Skeletal muscle tissue (tissue), 4 donors: ENCODE results near the gene TTYH2. TPM values are rescaled to one million over a fixed set of nuclear protein-coding genes. Genes with fewer than 3 reads are reported as not detected.
"Not testable (repeated sequence)": the region's sequence is repeated elsewhere in the genome, so short reads cannot be mapped to it uniquely, and the experiment has no call there.

Experiments
- H3K27ac ChIP-seq: one replicate; pipeline ENCODE4 v1.7.0; 2013; ENCODE audit warnings: mild to moderate bottlenecking, low read depth, low read length, inconsistent platforms
- H3K27me3 ChIP-seq, 3 donors: one replicate each; pipeline ENCODE4 v1.7.0; 2013; ENCODE audit warnings: low read length in 3 of 3; ENCODE audit not compliant: control insufficient read depth in 3 of 3, insufficient read depth in 3 of 3
- H3K36me3 ChIP-seq, 3 donors: one replicate each; pipeline ENCODE4 v1.7.0; 2013; ENCODE audit warnings: low read length in 3 of 3; ENCODE audit not compliant: control insufficient read depth in 3 of 3, insufficient read depth in 3 of 3
- H3K4me1 ChIP-seq, 3 donors: one replicate each; pipeline ENCODE4 v1.7.0; 2013; ENCODE audit warnings: low read length in 3 of 3, mild to moderate bottlenecking in 3 of 3; ENCODE audit not compliant: control insufficient read depth in 3 of 3, insufficient read depth in 3 of 3
- H3K4me3 ChIP-seq, 3 donors: one replicate each; pipeline ENCODE4 v1.7.0; 2013; ENCODE audit warnings: low read length in 3 of 3
- H3K9ac ChIP-seq, 3 donors: one replicate each; pipeline ENCODE4 v1.7.0; 2013; ENCODE audit warnings: low read length in 3 of 3, mild to moderate bottlenecking in 3 of 3, moderate library complexity in 2 of 3, low read depth in 1 of 3
- H3K9me3 ChIP-seq, 3 donors: one replicate each; pipeline ENCODE4 v1.7.0; 2013; ENCODE audit warnings: low read length in 3 of 3; ENCODE audit not compliant: control insufficient read depth in 3 of 3
- total RNA-seq: library from RNA; depleted of rRNA; stranded (reverse); fragments of >200 nt; gene quantifications from one replicate; pipeline ENCODE4 v1.2.3, GENCODE V29; 2014
- donor health status: Osteomylitis.

TTYH2 gene
- total RNA-seq, 1 donor from 2014 or later: 34.4 TPM

GRCh38 chr17:74277935-74278334, 64.6 kb downstream of the TTYH2 start:
- Histone ChIP-seq H3K27ac (no peak overlapping the region), H3K4me3 (no peak overlapping the region), H3K9ac (no peak overlapping the region), H3K27me3 (peaks cover 19 to 27% (median 24%) of the 10 kb centered on the region in 3 donors), H3K36me3 (no peaks in the 10 kb centered on the region), H3K4me1 (peaks cover 12 to 16% (median 13%) of the 10 kb centered on the region in 3 donors), H3K9me3 (no peaks in the 10 kb centered on the region)

DNA sequence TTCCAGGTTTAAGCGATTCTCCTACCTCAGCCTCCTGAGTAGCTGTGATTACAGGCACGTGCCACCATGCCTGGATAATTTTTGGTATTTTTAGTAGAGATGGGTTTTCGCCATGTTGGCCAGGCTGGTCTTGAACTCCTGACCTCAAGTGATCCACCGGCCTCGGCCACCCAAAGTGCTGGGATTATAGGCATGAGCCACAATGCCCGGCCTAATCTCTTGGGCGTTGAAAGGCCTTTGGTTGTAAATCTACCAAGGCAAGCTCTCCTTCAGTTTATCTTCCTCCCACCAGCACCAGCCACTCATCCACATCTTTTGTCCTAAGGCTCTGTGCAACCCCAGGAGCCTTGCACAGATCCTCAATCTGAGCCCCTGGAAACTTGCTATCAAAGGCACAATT, 66.2 kb downstream of the TTYH2 start:
- H3K9me3 ChIP-seq, H3K27ac ChIP-seq, H3K9ac ChIP-seq, H3K36me3 ChIP-seq, H3K4me3 ChIP-seq: not testable (repeated sequence)
- peaks cover 6 to 10% (median 8%) of the 10 kb centered on the region in 3 donors for H3K4me1 ChIP-seq
- peaks cover 7 to 18% (median 13%) of the 10 kb centered on the region in 3 donors for H3K27me3 ChIP-seq

DNA sequence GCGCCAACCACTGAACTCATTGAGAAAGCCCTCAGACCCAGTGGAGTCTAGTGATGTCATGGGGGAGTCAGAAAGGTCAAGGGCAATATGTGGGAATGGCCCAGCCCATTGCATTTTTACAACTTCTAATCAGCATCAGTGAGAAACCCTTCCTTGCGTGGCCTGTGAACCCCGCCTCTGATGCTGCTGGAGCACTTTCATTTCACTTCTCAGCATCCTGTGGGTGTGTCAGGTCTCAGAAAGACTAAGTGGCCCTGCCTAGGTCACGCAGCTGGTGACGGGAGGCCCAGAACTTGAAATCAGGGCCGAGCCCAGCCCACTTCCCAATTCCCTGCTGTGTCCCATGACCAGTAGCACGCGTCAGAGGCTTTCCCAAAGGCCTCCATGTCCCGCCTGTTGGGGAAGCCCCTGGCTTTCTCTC, 66.7 kb downstream of the TTYH2 start:
- Histone ChIP-seq H3K4me3 (no peak overlapping the region), H3K4me1 (peaks cover 6 to 9% (median 7%) of the 10 kb centered on the region in 3 donors), H3K9me3 (no peaks in the 10 kb centered on the region), H3K27me3 (peaks cover 3 to 18% (median 15%) of the 10 kb centered on the region in 3 donors), H3K27ac (no peak overlapping the region), H3K36me3 (no peaks in the 10 kb centered on the region), H3K9ac (no peak overlapping the region)

DNA sequence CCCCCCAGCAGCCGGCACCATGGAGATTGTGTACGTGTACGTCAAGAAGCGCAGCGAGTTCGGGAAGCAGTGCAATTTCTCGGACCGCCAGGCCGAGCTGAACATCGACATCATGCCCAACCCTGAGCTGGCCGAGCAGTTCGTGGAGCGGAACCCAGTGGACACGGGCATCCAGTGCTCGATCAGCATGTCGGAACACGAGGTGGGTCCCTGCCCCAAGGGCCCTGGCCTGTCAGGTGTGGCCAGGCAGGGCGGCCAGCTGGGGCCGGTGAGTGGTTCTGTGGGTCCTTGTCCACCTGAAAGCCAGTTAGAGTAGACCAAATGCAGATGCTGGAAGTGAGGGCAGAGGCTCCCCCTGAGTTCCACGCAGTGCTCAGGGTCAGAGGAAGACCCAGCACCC, 68.4 kb downstream of the TTYH2 start:
- Histone ChIP-seq H3K27me3 (peaks cover 0 to 15% (median 11%) of the 10 kb centered on the region in 3 donors), H3K4me3 (no peak overlapping the region), H3K9ac (no peak overlapping the region), H3K36me3 (no peaks in the 10 kb centered on the region), H3K4me1 (peaks cover 0 to 3% (median 0%) of the 10 kb centered on the region in 3 donors), H3K9me3 (no peaks in the 10 kb centered on the region), H3K27ac (no peak overlapping the region)

GRCh38 chr17:74282274-74282586, 68.9 kb downstream of the TTYH2 start:
- not testable (repeated sequence) for H3K27ac ChIP-seq, H3K4me3 ChIP-seq, H3K36me3 ChIP-seq, H3K4me1 ChIP-seq, H3K9ac ChIP-seq, H3K9me3 ChIP-seq
- H3K27me3 ChIP-seq: peaks cover 0 to 15% (median 10%) of the 10 kb centered on the region in 3 donors

DNA sequence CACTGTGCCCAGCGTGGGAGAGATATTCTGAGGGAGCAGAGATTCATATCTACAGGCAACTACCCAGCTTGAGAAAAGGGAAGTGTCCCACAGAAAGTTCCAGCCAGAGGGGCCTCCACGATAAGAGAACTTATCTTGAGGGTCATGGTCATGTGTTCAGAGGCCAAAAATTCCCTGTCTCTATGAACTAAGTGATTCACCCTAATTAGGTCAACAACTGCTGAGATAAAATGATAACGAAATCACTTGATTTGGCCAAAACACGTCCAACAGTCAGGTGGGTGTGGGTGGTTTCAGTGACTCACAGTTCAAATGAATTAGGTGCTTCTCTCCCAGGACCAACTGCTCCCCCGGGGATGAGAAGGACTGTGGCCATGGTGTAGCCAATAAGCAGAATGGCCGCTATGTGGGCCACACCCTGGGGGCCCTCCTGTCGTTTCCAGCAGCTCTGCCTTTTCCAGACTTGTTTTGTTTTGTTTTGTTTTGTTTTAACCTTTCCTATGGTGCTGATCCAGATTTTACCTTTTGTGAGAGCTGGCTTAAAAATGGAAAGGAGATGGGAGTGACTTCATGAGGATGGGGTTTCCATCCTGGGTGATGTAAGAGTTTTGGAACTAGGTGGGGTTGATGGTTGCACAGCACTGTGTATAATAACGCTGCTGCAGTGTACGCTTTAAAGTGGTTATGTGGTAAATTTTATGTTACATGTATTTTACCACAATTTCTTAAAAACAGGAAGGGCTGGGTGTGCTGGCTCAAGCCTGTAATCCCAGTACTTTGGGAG, 69.4 kb downstream of the TTYH2 start:
- H3K27ac ChIP-seq: no peak overlapping the region

DNA sequence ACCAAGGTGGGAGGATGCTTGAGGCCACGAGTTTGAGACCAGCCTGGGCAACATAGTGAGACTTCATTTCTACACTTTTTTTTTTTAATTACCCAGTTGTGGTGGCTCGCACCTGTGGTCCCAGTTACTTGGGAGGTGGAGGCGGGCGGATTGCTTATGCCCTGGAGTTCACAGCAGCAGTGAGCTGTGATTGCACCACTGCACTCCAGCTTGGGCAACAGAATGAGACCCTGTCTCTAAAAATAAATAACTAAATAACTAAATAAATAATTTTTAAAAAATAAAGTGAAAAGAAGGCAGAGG, 70.0 kb downstream of the TTYH2 start:
- H3K4me1 ChIP-seq: no peaks in the 10 kb centered on the region
- no peak overlapping the region for H3K27ac ChIP-seq
- no peaks in the 10 kb centered on the region for H3K9me3 ChIP-seq
- no peak overlapping the region for H3K9ac ChIP-seq
- no peaks in the 10 kb centered on the region for H3K36me3 ChIP-seq
- H3K27me3 ChIP-seq: peaks cover 0 to 15% (median 6%) of the 10 kb centered on the region in 3 donors
- no peak overlapping the region for H3K4me3 ChIP-seq

More for the DNA sequence above, 69.4 kb downstream of the TTYH2 start:
- Histone ChIP-seq H3K36me3 (no peaks in the 10 kb centered on the region), H3K4me3 (no peak overlapping the region), H3K9ac (no peak overlapping the region), H3K4me1 (no peaks in the 10 kb centered on the region), H3K9me3 (no peaks in the 10 kb centered on the region), H3K27me3 (peaks cover 0 to 15% (median 6%) of the 10 kb centered on the region in 3 donors)

GRCh38 chr17:74287031-74287602, 73.7 kb downstream of the TTYH2 start:
- Histone ChIP-seq H3K4me3 (no peak overlapping the region), H3K36me3 (no peaks in the 10 kb centered on the region), H3K27ac (no peak overlapping the region), H3K9ac (no peak overlapping the region), H3K4me1 (peaks cover 0 to 6% (median 0%) of the 10 kb centered on the region in 3 donors), H3K9me3 (no peaks in the 10 kb centered on the region), H3K27me3 (peaks cover 0 to 7% (median 6%) of the 10 kb centered on the region in 3 donors)

DNA sequence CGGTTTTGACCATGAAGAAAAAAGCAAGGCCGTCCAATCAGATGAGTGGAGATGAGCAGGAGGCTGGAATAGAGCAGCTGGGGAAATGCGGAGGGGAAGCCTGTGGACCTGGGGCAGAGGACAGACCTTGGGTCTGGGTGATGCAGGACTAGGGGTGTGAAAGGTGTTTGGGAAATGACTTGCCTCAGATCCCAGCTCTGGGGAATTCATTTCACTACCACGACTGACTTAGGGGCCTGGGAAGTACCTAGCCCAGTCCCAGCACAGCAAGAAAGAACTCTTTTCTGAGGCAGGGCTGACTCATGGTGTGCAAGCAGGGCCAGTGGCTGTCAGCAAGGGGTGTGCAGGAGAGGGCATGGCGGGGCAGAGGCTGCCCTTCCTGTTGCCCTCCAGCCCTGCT, 75.4 kb downstream of the TTYH2 start:
- no peaks in the 10 kb centered on the region for H3K36me3 ChIP-seq
- H3K27ac ChIP-seq: no peak overlapping the region
- no peak overlapping the region for H3K4me3 ChIP-seq
- no peaks in the 10 kb centered on the region for H3K9me3 ChIP-seq
- H3K9ac ChIP-seq: no peak overlapping the region
- H3K4me1 ChIP-seq: peaks cover 0 to 6% (median 0%) of the 10 kb centered on the region in 3 donors
- H3K27me3 ChIP-seq: peaks cover 0 to 7% (median 6%) of the 10 kb centered on the region in 3 donors

DNA sequence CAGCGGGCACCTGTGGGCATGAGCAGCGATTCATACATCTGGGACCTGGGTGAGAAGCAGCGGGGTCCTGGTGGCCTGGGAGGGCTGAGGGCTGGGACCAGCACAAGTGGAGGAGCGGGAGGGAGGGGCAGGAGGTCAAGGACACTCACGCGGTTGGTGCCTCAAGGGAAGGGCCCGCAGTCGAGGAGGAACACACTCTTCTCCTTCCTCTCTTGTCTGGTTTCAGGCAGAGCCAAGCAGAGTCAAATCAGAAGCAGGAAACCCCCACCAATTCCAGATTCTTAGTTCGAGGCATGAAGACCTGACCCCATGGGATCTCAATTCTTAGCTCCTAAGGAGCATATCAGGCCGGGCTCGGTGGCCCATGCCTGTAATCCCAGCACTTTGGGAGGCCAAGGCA, 76.3 kb downstream of the TTYH2 start:
- no peaks in the 10 kb centered on the region for H3K9me3 ChIP-seq
- peaks cover 0 to 6% (median 0%) of the 10 kb centered on the region in 3 donors for H3K4me1 ChIP-seq
- peaks cover 0 to 6% (median 5%) of the 10 kb centered on the region in 3 donors for H3K27me3 ChIP-seq
- H3K4me3 ChIP-seq: no peak overlapping the region
- no peak overlapping the region for H3K27ac ChIP-seq
- no peak overlapping the region for H3K9ac ChIP-seq
- H3K36me3 ChIP-seq: no peaks in the 10 kb centered on the region
